ENCODE results near the gene SERP2.

Gene SERP2

DNA sequence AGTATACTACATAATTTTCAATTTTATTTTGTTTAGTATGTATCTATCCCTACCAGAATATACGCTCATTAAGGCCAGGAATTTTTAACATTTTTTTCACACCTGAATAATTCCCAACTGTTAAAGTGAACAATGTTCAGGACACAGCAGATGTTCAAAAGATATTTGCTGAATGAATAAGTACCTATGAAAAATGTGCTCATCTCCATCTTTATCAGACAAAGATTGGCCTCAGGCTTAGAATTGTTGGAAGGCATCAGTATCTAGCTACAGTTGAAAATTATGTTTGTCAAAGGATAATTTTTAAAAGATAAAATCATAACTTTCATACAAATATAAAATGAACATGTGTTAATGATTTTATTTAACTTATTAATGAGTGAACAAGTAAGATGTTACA, 30.9 kb upstream of the SERP2 start:
- TF ChIP-seq ZNF560 (tag by site-specific recombination; IDR thresholded peaks at IDR 0.05; ENCODE audit: borderline replicate concordance) (no peak), ZNF624 (tag by site-specific recombination; IDR thresholded peaks at IDR 0.05) (no peak), ZNF548 (tag by site-specific recombination; IDR thresholded peaks at IDR 0.05) (no peak), ZNF623 (tag by site-specific recombination; IDR thresholded peaks at IDR 0.05) (no peak), ZNF404 (tag by site-specific recombination; IDR thresholded peaks at IDR 0.05) (no peak), ZNF561 (tag by site-specific recombination; IDR thresholded peaks at IDR 0.05; ENCODE audit: borderline replicate concordance) (no peak)
- TF ChIP-seq, protein P1, sequence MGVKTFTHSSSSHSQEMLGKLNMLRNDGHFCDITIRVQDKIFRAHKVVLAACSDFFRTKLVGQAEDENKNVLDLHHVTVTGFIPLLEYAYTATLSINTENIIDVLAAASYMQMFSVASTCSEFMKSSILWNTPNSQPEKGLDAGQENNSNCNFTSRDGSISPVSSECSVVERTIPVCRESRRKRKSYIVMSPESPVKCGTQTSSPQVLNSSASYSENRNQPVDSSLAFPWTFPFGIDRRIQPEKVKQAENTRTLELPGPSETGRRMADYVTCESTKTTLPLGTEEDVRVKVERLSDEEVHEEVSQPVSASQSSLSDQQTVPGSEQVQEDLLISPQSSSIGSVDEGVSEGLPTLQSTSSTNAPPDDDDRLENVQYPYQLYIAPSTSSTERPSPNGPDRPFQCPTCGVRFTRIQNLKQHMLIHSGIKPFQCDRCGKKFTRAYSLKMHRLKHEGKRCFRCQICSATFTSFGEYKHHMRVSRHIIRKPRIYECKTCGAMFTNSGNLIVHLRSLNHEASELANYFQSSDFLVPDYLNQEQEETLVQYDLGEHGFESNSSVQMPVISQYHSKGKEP (tag by site-specific recombination; IDR thresholded peaks at IDR 0.05): no peak
- TF ChIP-seq, protein P2, sequence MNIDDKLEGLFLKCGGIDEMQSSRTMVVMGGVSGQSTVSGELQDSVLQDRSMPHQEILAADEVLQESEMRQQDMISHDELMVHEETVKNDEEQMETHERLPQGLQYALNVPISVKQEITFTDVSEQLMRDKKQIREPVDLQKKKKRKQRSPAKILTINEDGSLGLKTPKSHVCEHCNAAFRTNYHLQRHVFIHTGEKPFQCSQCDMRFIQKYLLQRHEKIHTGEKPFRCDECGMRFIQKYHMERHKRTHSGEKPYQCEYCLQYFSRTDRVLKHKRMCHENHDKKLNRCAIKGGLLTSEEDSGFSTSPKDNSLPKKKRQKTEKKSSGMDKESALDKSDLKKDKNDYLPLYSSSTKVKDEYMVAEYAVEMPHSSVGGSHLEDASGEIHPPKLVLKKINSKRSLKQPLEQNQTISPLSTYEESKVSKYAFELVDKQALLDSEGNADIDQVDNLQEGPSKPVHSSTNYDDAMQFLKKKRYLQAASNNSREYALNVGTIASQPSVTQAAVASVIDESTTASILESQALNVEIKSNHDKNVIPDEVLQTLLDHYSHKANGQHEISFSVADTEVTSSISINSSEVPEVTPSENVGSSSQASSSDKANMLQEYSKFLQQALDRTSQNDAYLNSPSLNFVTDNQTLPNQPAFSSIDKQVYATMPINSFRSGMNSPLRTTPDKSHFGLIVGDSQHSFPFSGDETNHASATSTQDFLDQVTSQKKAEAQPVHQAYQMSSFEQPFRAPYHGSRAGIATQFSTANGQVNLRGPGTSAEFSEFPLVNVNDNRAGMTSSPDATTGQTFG (tag by site-specific recombination; IDR thresholded peaks at IDR 0.05; ENCODE audit: borderline replicate concordance): no peak
- TF ChIP-seq, protein P3, sequence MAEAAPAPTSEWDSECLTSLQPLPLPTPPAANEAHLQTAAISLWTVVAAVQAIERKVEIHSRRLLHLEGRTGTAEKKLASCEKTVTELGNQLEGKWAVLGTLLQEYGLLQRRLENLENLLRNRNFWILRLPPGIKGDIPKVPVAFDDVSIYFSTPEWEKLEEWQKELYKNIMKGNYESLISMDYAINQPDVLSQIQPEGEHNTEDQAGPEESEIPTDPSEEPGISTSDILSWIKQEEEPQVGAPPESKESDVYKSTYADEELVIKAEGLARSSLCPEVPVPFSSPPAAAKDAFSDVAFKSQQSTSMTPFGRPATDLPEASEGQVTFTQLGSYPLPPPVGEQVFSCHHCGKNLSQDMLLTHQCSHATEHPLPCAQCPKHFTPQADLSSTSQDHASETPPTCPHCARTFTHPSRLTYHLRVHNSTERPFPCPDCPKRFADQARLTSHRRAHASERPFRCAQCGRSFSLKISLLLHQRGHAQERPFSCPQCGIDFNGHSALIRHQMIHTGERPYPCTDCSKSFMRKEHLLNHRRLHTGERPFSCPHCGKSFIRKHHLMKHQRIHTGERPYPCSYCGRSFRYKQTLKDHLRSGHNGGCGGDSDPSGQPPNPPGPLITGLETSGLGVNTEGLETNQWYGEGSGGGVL (tag by site-specific recombination; IDR thresholded peaks at IDR 0.05): no peak
- CTCF ChIA-PET: no interaction called here
- no peaks in the 10 kb centered on the region for H3K4me1 ChIP-seq (ENCODE audit: control insufficient read depth, insufficient read depth, low read length)
- no peak overlapping the region for H3K27ac ChIP-seq (ENCODE audit: extremely low read depth, low read depth, low read length)
- H3K9me3 ChIP-seq (ENCODE audit: control insufficient read depth, insufficient read depth, low read depth, low read length): no peaks in the 10 kb centered on the region
- POLR2A ChIA-PET: no interaction called here
- H3K4me3 ChIP-seq (ENCODE audit: low read depth, low read length): no peak overlapping the region
- no peaks in the 10 kb centered on the region for H3K36me3 ChIP-seq (ENCODE audit: control insufficient read depth in 2 of 2, insufficient read depth in 1 of 2, low read length in 2 of 2)

DNA sequence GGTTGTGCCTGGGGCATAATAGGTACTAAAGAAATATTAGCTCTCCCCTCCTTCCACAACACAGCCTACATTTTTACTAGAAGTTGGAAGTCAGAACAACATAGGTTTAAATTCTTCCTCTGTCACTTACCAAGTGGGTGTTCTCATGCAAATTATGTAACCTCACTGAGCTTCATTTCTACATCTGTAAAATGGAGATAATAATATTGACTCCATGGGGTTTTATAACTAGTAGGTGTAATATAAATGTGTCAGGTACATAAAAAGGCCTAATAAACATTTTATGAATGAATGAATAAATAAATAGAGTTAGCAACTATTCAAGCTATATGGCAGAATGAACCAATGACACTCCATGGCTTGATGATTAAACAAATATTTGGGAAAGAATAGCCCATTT, 27.1 kb upstream of the SERP2 start:
- ChIA-PET POLR2A (no interaction called here), CTCF (no interaction called here)
- TF ChIP-seq ZNF549 (tag by site-specific recombination; IDR thresholded peaks at IDR 0.05): no peak
- TF ChIP-seq ZSCAN16 (tag by site-specific recombination; IDR thresholded peaks at IDR 0.05): no peak
- no peak for TF ChIP-seq ZNF629 (tag by site-specific recombination; IDR thresholded peaks at IDR 0.05)
- no peak for TF ChIP-seq ZNF366 (tag by site-specific recombination; conservative IDR thresholded peaks at IDR 0.05)
- TF ChIP-seq ZNF624 (tag by site-specific recombination; IDR thresholded peaks at IDR 0.05): no peak
- TF ChIP-seq ZNF140 (tag by site-specific recombination; IDR thresholded peaks at IDR 0.05): no peak
- no peak for TF ChIP-seq ZNF132 (tag by site-specific recombination; IDR thresholded peaks at IDR 0.05; ENCODE audit: borderline replicate concordance)
- no peak for TF ChIP-seq ZNF311 (tag by site-specific recombination; IDR thresholded peaks at IDR 0.05; ENCODE audit: borderline replicate concordance)
- no peak for TF ChIP-seq SP2 (tag by site-specific recombination; IDR thresholded peaks at IDR 0.05)
- no peak for TF ChIP-seq SP7 (tag by site-specific recombination; IDR thresholded peaks at IDR 0.05)
- TF ChIP-seq, protein P4, sequence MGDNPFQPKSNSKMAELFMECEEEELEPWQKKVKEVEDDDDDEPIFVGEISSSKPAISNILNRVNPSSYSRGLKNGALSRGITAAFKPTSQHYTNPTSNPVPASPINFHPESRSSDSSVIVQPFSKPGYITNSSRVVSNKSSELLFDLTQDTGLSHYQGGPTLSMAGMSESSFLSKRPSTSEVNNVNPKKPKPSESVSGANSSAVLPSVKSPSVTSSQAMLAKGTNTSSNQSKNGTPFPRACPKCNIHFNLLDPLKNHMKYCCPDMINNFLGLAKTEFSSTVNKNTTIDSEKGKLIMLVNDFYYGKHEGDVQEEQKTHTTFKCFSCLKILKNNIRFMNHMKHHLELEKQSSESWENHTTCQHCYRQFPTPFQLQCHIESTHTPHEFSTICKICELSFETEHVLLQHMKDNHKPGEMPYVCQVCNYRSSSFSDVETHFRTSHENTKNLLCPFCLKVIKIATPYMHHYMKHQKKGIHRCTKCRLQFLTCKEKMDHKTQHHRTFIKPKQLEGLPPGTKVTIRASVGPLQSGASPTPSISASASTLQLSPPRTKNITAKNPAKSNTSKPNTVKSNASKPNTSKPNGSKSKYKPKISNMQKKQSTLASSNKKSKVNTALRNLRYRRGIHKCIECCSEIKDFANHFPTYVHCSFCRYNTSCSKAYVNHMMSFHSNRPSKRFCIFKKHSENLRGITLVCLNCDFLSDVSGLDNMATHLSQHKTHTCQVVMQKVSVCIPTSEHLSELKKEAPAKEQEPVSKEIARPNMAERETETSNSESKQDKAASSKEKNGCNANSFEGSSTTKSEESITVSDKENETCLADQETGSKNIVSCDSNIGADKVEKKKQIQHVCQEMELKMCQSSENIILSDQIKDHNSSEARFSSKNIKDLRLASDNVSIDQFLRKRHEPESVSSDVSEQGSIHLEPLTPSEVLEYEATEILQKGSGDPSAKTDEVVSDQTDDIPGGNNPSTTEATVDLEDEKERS (tag by site-specific recombination; IDR thresholded peaks at IDR 0.05): no peak
- no peak for TF ChIP-seq ZNF121 (tag by site-specific recombination; IDR thresholded peaks at IDR 0.05)
- TF ChIP-seq, protein P5, sequence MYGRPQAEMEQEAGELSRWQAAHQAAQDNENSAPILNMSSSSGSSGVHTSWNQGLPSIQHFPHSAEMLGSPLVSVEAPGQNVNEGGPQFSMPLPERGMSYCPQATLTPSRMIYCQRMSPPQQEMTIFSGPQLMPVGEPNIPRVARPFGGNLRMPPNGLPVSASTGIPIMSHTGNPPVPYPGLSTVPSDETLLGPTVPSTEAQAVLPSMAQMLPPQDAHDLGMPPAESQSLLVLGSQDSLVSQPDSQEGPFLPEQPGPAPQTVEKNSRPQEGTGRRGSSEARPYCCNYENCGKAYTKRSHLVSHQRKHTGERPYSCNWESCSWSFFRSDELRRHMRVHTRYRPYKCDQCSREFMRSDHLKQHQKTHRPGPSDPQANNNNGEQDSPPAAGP (tag by site-specific recombination; IDR thresholded peaks at IDR 0.05): no peak
- no peak for TF ChIP-seq ZBTB7A (tag by site-specific recombination; IDR thresholded peaks at IDR 0.05; ENCODE audit: low read depth)
- no peak overlapping the region for H3K4me3 ChIP-seq (ENCODE audit: low read depth, low read length)
- no peak overlapping the region for H3K27ac ChIP-seq (ENCODE audit: extremely low read depth, low read depth, low read length)
- H3K9me3 ChIP-seq (ENCODE audit: control insufficient read depth, insufficient read depth, low read depth, low read length): no peaks in the 10 kb centered on the region
- no peaks in the 10 kb centered on the region for H3K36me3 ChIP-seq (ENCODE audit: control insufficient read depth in 2 of 2, insufficient read depth in 1 of 2, low read length in 2 of 2)
- H3K4me1 ChIP-seq (ENCODE audit: control insufficient read depth, insufficient read depth, low read length): no peaks in the 10 kb centered on the region

Measured in HEK293 (cell line).